IMR-90 (cell line): ENCODE measurements around the gene NEK5. TPM values are rescaled to one million over a fixed set of nuclear protein-coding genes. Genes with fewer than 3 reads are reported as not detected.

Source experiments
- ATAC-seq: fragments of 200-7000 bp; cut with Tn5 transposase; 2 replicates; pipeline ENCODE4 v1.9.1; 2020; ENCODE audit warnings: low read depth, mild to moderate bottlenecking, moderate library complexity
- BruUV-seq: library from RNA; stranded (reverse); fragments of 400-500 nt; replicated peaks from 2 replicates; lab custom pipeline; 2021; lab: Mats Ljungman, UMichigan
- CTCF ChIA-PET: fragments of 300-600 bp; formaldehyde crosslinking; extraction: SDS; loops from one replicate; lab custom pipeline; 2021; ENCODE audit warnings: antibody characterized with exemption; lab: Yijun Ruan, JAX
- POLR2A ChIA-PET: fragments of 300-600 bp; sonication (Branson Sonifier 250); formaldehyde crosslinking; loops from one replicate; lab custom pipeline; 2022; ENCODE audit warnings: antibody characterized with exemption; ENCODE audit not compliant: unreplicated experiment; lab: Charles Lee
- DNase-seq: peaks from one replicate; pipeline ENCODE4 v3.0.0; 2013
- H2AFZ ChIP-seq: replicated peaks from 2 replicates; pipeline ENCODE3; 2013; ENCODE audit warnings: low read length, mild to moderate bottlenecking; ENCODE audit not compliant: poor library complexity
- H2AK5ac ChIP-seq: 2 replicates; pipeline ENCODE4 v1.6.1; 2013; ENCODE audit warnings: low read depth, low read length, inconsistent platforms
- H2AK9ac ChIP-seq: replicated peaks from 2 replicates; pipeline ENCODE3; 2013; ENCODE audit warnings: mild to moderate bottlenecking, low read depth, low read length, moderate library complexity; ENCODE audit not compliant: poor library complexity
- H2BK120ac ChIP-seq: 2 replicates; pipeline ENCODE4 v1.6.1; 2013; ENCODE audit warnings: low read depth, low read length, inconsistent platforms
- H2BK15ac ChIP-seq: 3 replicates; pipeline ENCODE4 v1.6.1; 2013; ENCODE audit warnings: low read depth, low read length, inconsistent platforms
- H2BK20ac ChIP-seq: 2 replicates; pipeline ENCODE4 v1.6.1; 2013; ENCODE audit warnings: low read depth, mild to moderate bottlenecking, inconsistent platforms, low read length, moderate library complexity
- H2BK5ac ChIP-seq: 2 replicates; pipeline ENCODE4 v1.6.1; 2013; ENCODE audit warnings: mild to moderate bottlenecking, low read depth, low read length, inconsistent platforms; ENCODE audit not compliant: poor library complexity, severe bottlenecking
- H3K14ac ChIP-seq: replicated peaks from 2 replicates; pipeline ENCODE4 v1.6.1; 2013; ENCODE audit warnings: low read depth, low read length, inconsistent platforms
- H3K18ac ChIP-seq: 2 replicates; pipeline ENCODE4 v1.6.1; 2013; ENCODE audit warnings: low read depth, low read length, control low read depth
- H3K23ac ChIP-seq: 2 replicates; pipeline ENCODE4 v1.6.1; 2013; ENCODE audit warnings: low read depth, low read length, inconsistent platforms
- H3K27ac ChIP-seq: 2 replicates; pipeline ENCODE4 v1.5.1; 2013; ENCODE audit warnings: mild to moderate bottlenecking, control low read depth, low read length; ENCODE audit not compliant: insufficient read depth
- H3K27me3 ChIP-seq: 2 replicates; pipeline ENCODE4 v1.6.1; 2013; ENCODE audit warnings: low read length; ENCODE audit not compliant: control insufficient read depth, insufficient read depth
- H3K36me3 ChIP-seq: 2 replicates; pipeline ENCODE4 v1.6.1; 2013; ENCODE audit warnings: low read length, mixed read lengths; ENCODE audit not compliant: control insufficient read depth, insufficient read depth
- H3K4ac ChIP-seq: 2 replicates; pipeline ENCODE4 v1.6.1; 2013; ENCODE audit warnings: low read depth, low read length, inconsistent platforms
- H3K4me1 ChIP-seq: 2 replicates; pipeline ENCODE4 v1.6.1; 2013; ENCODE audit warnings: low read length, mixed read lengths; ENCODE audit not compliant: control insufficient read depth, insufficient read depth
- H3K4me2 ChIP-seq: 2 replicates; pipeline ENCODE4 v1.6.1; 2013; ENCODE audit warnings: low read depth, mild to moderate bottlenecking, control low read depth, low read length, moderate library complexity
- H3K4me3 ChIP-seq: 2 replicates; pipeline ENCODE4 v1.5.1; 2013; ENCODE audit warnings: low read depth, mild to moderate bottlenecking, control low read depth, low read length, moderate library complexity; ENCODE audit not compliant: insufficient read depth
- H3K56ac ChIP-seq: 2 replicates; pipeline ENCODE4 v1.6.1; 2013; ENCODE audit warnings: low read length, inconsistent platforms; ENCODE audit not compliant: insufficient read depth; ENCODE audit errors: extremely low read depth
- H3K79me1 ChIP-seq, 2 experiments: 2 replicates each; pipeline ENCODE4 v1.6.1; 2013; ENCODE audit warnings: low read length in 2 of 2, inconsistent platforms in 1 of 2, low read depth in 1 of 2
- H3K9ac ChIP-seq: 2 replicates; pipeline ENCODE4 v1.6.1; 2013; ENCODE audit warnings: low read depth, low read length, control low read depth
- H3K9me1 ChIP-seq: 2 replicates; pipeline ENCODE4 v1.6.1; 2013; ENCODE audit warnings: low read length, inconsistent platforms; ENCODE audit not compliant: insufficient read depth
- H3K9me3 ChIP-seq: 2 replicates; pipeline ENCODE4 v1.6.1; 2013; ENCODE audit warnings: low read length; ENCODE audit not compliant: control insufficient read depth, insufficient read depth
- H4K20me1 ChIP-seq: 2 replicates; pipeline ENCODE4 v1.6.1; 2013; ENCODE audit warnings: low read length, inconsistent platforms; ENCODE audit not compliant: insufficient read depth
- H4K5ac ChIP-seq: 2 replicates; pipeline ENCODE4 v1.6.1; 2013; ENCODE audit warnings: mild to moderate bottlenecking, low read depth, low read length, control low read depth
- H4K8ac ChIP-seq, 2 experiments: 2 replicates each; pipeline ENCODE4 v1.6.1; 2013; ENCODE audit warnings: low read depth in 2 of 2, low read length in 2 of 2, control low read depth in 1 of 2, inconsistent platforms in 1 of 2
- H4K91ac ChIP-seq: 2 replicates; pipeline ENCODE4 v1.6.1; 2013; ENCODE audit warnings: low read depth, low read length, inconsistent platforms; ENCODE audit not compliant: insufficient read depth
- CEBPB ChIP-seq: IDR thresholded peaks from 2 replicates; pipeline ENCODE4 v1.6.1; 2012; ENCODE audit warnings: low read depth, low read length, improper control_type of control experiment
- NFE2L2 ChIP-seq: fragments of 150-350 bp; IDR thresholded peaks from 2 replicates; pipeline ENCODE4 v1.6.1; 2016; ENCODE audit warnings: low read depth, mild to moderate bottlenecking, low read length
- WGBS, 2 experiments: methylation state at CpG; one replicate each; pipeline versions ENCODE4 v1.1.5 to v1.1.7; 2013; ENCODE audit warnings: missing lambda C conversion rate in 2 of 2; ENCODE audit not compliant: insufficient read length in 1 of 2; ENCODE audit errors: extremely low coverage in 2 of 2; 5-methylcytosine and 5-hydroxymethylcytosine counted together
- dilution Hi-C: fragments of 300-500 bp; cut with HindIII; formaldehyde crosslinking; loops from one replicate; pipeline ENCODE4 v1.14.3; 2018; ENCODE audit warnings: low sequenced_read_pairs; ENCODE audit not compliant: unreplicated experiment
- in situ Hi-C: fragments of 300-500 bp; cut with MboI; formaldehyde crosslinking; loops from 3 replicates; pipeline ENCODE4 v1.14.3; 2019; ENCODE audit warnings: low sequenced_read_pairs, inconsistent platforms, mixed read lengths
- intact Hi-C: fragments of 100-400 bp; cut with micrococcal nuclease; formaldehyde crosslinking; loops from 2 replicates; pipeline ENCODE4 v1.10.0; 2022
- polyA plus RNA-seq, 3 experiments: library from polyadenylated mRNA; depleted of rRNA; stranded (reverse); fragments of >200 nt; gene quantifications; 2 replicates each; pipeline ENCODE4 v1.2.3, GENCODE V29; 2012; ENCODE audit warnings: low replicate concordance in 1 of 3
- total RNA-seq: library from RNA; depleted of rRNA; stranded (reverse); fragments of >200 nt; gene quantifications from 2 replicates; pipeline ENCODE4 v1.2.3, GENCODE V29; 2012

NEK5 gene
- total and polyA plus RNA-seq, 2 of the 4 experiments (the other 2 are of a cell fraction), result not detected

GRCh38 chr13:52103386-52103785 is 25.5 kb downstream of the NEK5 start:
- intact Hi-C loops, result no loop called here
- H3K18ac ChIP-seq, result no peak overlapping the region

More at GRCh38 chr13:52103386-52103785, 25.5 kb downstream of the NEK5 start:
- Histone ChIP-seq H2AK9ac (no peak overlapping the region), H3K4ac (no peak overlapping the region), H4K91ac (no peak overlapping the region), H4K5ac (no peak overlapping the region), H2BK5ac (no peak overlapping the region), H3K9me3 (no peaks in the 10 kb centered on the region), H3K27ac (no peak overlapping the region), H3K9ac (no peak overlapping the region), H3K56ac (no peak overlapping the region), H2BK15ac (no peak overlapping the region), H3K36me3 (no peaks in the 10 kb centered on the region), H2AFZ (no peak overlapping the region), H2AK5ac (no peak overlapping the region), H3K27me3 (no peaks in the 10 kb centered on the region), H3K23ac (no peak overlapping the region), H3K4me3 (no peak overlapping the region), H3K4me1 (no peaks in the 10 kb centered on the region), H3K4me2 (no peak overlapping the region), H2BK120ac (no peak overlapping the region), H2BK20ac (no peak overlapping the region), H3K14ac (no peak overlapping the region), H3K9me1 (no peaks in the 10 kb centered on the region), H4K20me1 (no peaks in the 10 kb centered on the region), H4K8ac (no peak overlapping the region), H3K79me1 (no peaks in the 10 kb centered on the region)
- in situ Hi-C loops, result loop anchor here (25.0 kb wide), 1 partner anchor 966 kb away; no protein-coding TSS in a partner anchor
- DNase-seq, result no peak
- ChIA-PET CTCF (no interaction called here), POLR2A (no interaction called here)
- no TSS peak for BruUV-seq
- WGBS, 2 experiments, result no CpG with 5 or more reads among the region's 5 CpGs
- no peak for TF ChIP-seq CEBPB
- TF ChIP-seq NFE2L2, result no peak
- dilution Hi-C loops, result no loop called here
- no peak for ATAC-seq
